ENCODE measurements around the gene ACKR1.

ACKR1 gene

GRCh38 chr1:159223004-159223403 is 18.3 kb downstream of the ACKR1 start:
- DNase-seq: no peak

- DNase-seq: no peak
Measured at GRCh38 chr1:159228554-159228953, 23.9 kb downstream of the ACKR1 start.

- DNase-seq: no peak
Measured at GRCh38 chr1:159229260-159229885, 24.7 kb downstream of the ACKR1 start.

- DNase-seq: no peak
Measured at GRCh38 chr1:159229896-159230295, 25.2 kb downstream of the ACKR1 start.

- no peak for DNase-seq
Measured at GRCh38 chr1:159239551-159240220, 35.0 kb downstream of the ACKR1 start.

GRCh38 chr1:159247266-159247665 is 42.6 kb downstream of the ACKR1 start:
- DNase-seq: no peak

- DNase-seq: no peak
Measured at GRCh38 chr1:159248311-159248710, 43.6 kb downstream of the ACKR1 start.

- no peak for DNase-seq
Measured at GRCh38 chr1:159250638-159251216, 46.1 kb downstream of the ACKR1 start.
